Panc1 (cell line): ENCODE data around the gene XRCC4. TPM values are rescaled to one million over a fixed set of nuclear protein-coding genes. Genes with fewer than 3 reads are reported as not detected.

Experiments
- ATAC-seq: fragments of 200-7000 bp; cut with Tn5 transposase; 2 replicates; pipeline ENCODE4 v1.9.1; 2020; ENCODE audit warnings: mild to moderate bottlenecking, moderate library complexity
- BruUV-seq: library from RNA; stranded (reverse); fragments of 400-500 nt; replicated peaks from 2 replicates; lab custom pipeline; 2021; lab: Mats Ljungman, UMichigan
- CTCF ChIA-PET: fragments of 300-600 bp; sonication (Branson Sonifier 250); formaldehyde crosslinking; loops from one replicate; lab custom pipeline; 2022; ENCODE audit warnings: antibody characterized with exemption; lab: Charles Lee
- POLR2A ChIA-PET: fragments of 300-600 bp; sonication (Branson Sonifier 250); formaldehyde crosslinking; loops from one replicate; lab custom pipeline; 2022; ENCODE audit warnings: antibody characterized with exemption; lab: Charles Lee
- DNase-seq: peaks from one replicate; pipeline ENCODE4 v3.0.0-alpha.2; 2010; ENCODE audit warnings: low read depth, low spot score
- H3K27ac ChIP-seq: 2 replicates; pipeline ENCODE4 v1.5.1; 2011; ENCODE audit warnings: mild to moderate bottlenecking, low read length, inconsistent platforms
- H3K27me3 ChIP-seq: fragments of 200-500 bp; sonication (Bioruptor generic); 2 replicates; pipeline ENCODE4 v1.6.0; 2014; ENCODE audit warnings: low read length, inconsistent platforms; ENCODE audit not compliant: control insufficient read depth, insufficient read depth
- H3K36me3 ChIP-seq: fragments of 200-500 bp; sonication (Bioruptor generic); 2 replicates; pipeline ENCODE4 v1.5.1; 2014; ENCODE audit warnings: inconsistent platforms, mild to moderate bottlenecking, low read length, moderate library complexity; ENCODE audit not compliant: control insufficient read depth, insufficient read depth
- H3K4me1 ChIP-seq: 2 replicates; pipeline ENCODE4 v1.5.1; 2011; ENCODE audit warnings: inconsistent platforms, mild to moderate bottlenecking, low read length, moderate library complexity; ENCODE audit not compliant: control insufficient read depth, insufficient read depth
- H3K4me3 ChIP-seq, 2 experiments: 2 replicates each; pipeline ENCODE4 v1.5.1; 2011 to 2012; ENCODE audit warnings: low read depth in 2 of 2, low read length in 2 of 2, mild to moderate bottlenecking in 2 of 2, inconsistent platforms in 1 of 2, moderate library complexity in 1 of 2
- H3K9me3 ChIP-seq: fragments of 200-500 bp; sonication (Bioruptor generic); 2 replicates; pipeline ENCODE4 v1.5.1; 2014; ENCODE audit warnings: low read depth, mild to moderate bottlenecking, inconsistent platforms, low read length, moderate library complexity; ENCODE audit not compliant: control insufficient read depth, insufficient read depth
- POLR2AphosphoS5 ChIP-seq: IDR thresholded peaks from 2 replicates; pipeline ENCODE4 v1.6.1; 2012; ENCODE audit warnings: mild to moderate bottlenecking, low read depth, low read length, moderate library complexity
- SIN3A ChIP-seq: IDR thresholded peaks from 2 replicates; pipeline ENCODE4 v1.6.1; 2012; ENCODE audit warnings: low read depth, mild to moderate bottlenecking, low read length, moderate library complexity, borderline replicate concordance; ENCODE audit not compliant: insufficient read depth
- TCF7L2 ChIP-seq: IDR thresholded peaks from 2 replicates; pipeline ENCODE4 v1.6.1; 2011; ENCODE audit warnings: mild to moderate bottlenecking, low read depth, low read length, inconsistent platforms
- in situ Hi-C: cut with HindIII; loops from 2 replicates; pipeline ENCODE4 v1.10.0; 2016; ENCODE audit warnings: low sequenced_read_pairs, low pct_unique_long_range_greater_than_20kb
- intact Hi-C: fragments of 100-400 bp; cut with micrococcal nuclease; formaldehyde crosslinking; loops from one replicate; pipeline ENCODE4 v1.10.0; 2022; ENCODE audit not compliant: unreplicated experiment
- total RNA-seq: library from RNA; stranded (reverse); gene quantifications from one replicate; pipeline ENCODE4 v1.2.1, GENCODE V29; 2021; ENCODE audit not compliant: unreplicated experiment
- TF ChIP-seq, protein P1 (sequence below), 2 experiments: IDR thresholded peaks; 2 replicates each; pipeline ENCODE4 v1.6.1; 2011 to 2012; ENCODE audit warnings: low read depth in 2 of 2, control low read depth in 1 of 2, low read length in 1 of 2, mild to moderate bottlenecking in 1 of 2, moderate library complexity in 1 of 2; ENCODE audit not compliant: insufficient read depth in 1 of 2
- TF ChIP-seq, protein P2 (sequence below): fragments of 450-650 bp; IDR thresholded peaks from 2 replicates; pipeline ENCODE4 v1.5.1; 2017; ENCODE audit warnings: mild to moderate bottlenecking

XRCC4 gene
- total RNA-seq, 1 experiment from 2014 or later, result 12.5 TPM

DNA sequence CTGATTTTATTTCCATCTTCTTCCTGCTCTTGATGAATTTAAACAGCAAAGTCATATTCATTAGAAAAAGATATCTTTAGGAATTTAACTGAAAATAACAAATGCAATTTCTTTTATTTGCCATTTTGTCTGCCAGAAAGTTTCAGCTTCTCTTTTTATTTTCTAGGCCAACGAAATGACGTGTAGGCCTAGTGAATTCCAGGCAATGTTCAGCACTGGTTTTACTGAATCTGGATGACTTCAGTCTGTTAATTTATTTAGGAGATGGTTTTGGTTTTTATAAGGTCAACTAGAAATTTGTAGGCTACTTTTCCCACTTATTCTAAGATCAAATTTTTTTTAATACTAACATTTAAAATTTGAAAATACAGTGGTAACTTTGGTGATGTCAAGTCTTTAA is 265.1 kb downstream of the XRCC4 start:
- no TSS peak for BruUV-seq

DNA sequence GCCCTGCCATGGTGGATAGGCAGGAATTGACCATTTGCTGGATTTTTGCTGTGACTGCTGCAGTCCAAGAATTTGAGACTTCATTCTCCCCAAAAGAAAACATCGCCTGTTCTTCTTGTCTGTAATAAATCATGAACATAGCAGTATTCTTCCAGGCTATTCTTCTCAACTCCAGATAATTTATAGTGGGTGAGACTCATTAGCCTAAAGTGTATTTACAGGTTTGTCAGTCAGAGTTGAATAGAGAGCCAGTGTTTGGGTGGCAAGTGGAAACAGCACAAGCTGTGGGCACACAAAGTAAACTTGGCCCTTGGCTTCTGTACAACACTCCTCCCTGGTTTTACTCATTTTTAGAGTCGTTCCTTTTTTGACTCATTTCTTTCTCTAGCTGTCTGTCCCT is 266.0 kb downstream of the XRCC4 start:
- Histone ChIP-seq H3K36me3 (no peaks in the 10 kb centered on the region), H3K9me3 (peaks cover 5% of the 10 kb centered on the region; the same call in 1 of the 2 replicates), H3K27me3 (no peaks in the 10 kb centered on the region), H3K27ac (no peak overlapping the region), H3K4me3 (no peak overlapping the region), H3K4me1 (no peaks in the 10 kb centered on the region)
- in situ Hi-C loops, result no loop called here
- ChIA-PET POLR2A (no interaction called here), CTCF (interaction anchor here (0.7 kb wide), 1 partner anchor 46 kb away, joined by 3 read pairs; no protein-coding TSS in a partner anchor)
- DNase-seq (no peak), ATAC-seq (no peak)
- no TSS peak for BruUV-seq
- intact Hi-C loops, result no loop called here
- TF ChIP-seq SIN3A, result no peak
- TF ChIP-seq, protein P1, sequence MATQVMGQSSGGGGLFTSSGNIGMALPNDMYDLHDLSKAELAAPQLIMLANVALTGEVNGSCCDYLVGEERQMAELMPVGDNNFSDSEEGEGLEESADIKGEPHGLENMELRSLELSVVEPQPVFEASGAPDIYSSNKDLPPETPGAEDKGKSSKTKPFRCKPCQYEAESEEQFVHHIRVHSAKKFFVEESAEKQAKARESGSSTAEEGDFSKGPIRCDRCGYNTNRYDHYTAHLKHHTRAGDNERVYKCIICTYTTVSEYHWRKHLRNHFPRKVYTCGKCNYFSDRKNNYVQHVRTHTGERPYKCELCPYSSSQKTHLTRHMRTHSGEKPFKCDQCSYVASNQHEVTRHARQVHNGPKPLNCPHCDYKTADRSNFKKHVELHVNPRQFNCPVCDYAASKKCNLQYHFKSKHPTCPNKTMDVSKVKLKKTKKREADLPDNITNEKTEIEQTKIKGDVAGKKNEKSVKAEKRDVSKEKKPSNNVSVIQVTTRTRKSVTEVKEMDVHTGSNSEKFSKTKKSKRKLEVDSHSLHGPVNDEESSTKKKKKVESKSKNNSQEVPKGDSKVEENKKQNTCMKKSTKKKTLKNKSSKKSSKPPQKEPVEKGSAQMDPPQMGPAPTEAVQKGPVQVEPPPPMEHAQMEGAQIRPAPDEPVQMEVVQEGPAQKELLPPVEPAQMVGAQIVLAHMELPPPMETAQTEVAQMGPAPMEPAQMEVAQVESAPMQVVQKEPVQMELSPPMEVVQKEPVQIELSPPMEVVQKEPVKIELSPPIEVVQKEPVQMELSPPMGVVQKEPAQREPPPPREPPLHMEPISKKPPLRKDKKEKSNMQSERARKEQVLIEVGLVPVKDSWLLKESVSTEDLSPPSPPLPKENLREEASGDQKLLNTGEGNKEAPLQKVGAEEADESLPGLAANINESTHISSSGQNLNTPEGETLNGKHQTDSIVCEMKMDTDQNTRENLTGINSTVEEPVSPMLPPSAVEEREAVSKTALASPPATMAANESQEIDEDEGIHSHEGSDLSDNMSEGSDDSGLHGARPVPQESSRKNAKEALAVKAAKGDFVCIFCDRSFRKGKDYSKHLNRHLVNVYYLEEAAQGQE (IDR thresholded peaks at IDR 0.05; ENCODE audit: insufficient read depth in 1 of 2, low read depth in 2 of 2, low read length in 1 of 2), result no peak
- TF ChIP-seq, protein P2, sequence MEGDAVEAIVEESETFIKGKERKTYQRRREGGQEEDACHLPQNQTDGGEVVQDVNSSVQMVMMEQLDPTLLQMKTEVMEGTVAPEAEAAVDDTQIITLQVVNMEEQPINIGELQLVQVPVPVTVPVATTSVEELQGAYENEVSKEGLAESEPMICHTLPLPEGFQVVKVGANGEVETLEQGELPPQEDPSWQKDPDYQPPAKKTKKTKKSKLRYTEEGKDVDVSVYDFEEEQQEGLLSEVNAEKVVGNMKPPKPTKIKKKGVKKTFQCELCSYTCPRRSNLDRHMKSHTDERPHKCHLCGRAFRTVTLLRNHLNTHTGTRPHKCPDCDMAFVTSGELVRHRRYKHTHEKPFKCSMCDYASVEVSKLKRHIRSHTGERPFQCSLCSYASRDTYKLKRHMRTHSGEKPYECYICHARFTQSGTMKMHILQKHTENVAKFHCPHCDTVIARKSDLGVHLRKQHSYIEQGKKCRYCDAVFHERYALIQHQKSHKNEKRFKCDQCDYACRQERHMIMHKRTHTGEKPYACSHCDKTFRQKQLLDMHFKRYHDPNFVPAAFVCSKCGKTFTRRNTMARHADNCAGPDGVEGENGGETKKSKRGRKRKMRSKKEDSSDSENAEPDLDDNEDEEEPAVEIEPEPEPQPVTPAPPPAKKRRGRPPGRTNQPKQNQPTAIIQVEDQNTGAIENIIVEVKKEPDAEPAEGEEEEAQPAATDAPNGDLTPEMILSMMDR, result no peak
- no peak for TF ChIP-seq POLR2AphosphoS5
- TF ChIP-seq TCF7L2, result no peak

More for the DNA sequence above, 265.1 kb downstream of the XRCC4 start:
- H3K27ac ChIP-seq, result no peak overlapping the region
- no peaks in the 10 kb centered on the region for H3K36me3 ChIP-seq
- TF ChIP-seq TCF7L2 (no peak), SIN3A (no peak), POLR2AphosphoS5 (no peak)
- TF ChIP-seq, protein P1 (IDR thresholded peaks at IDR 0.05; ENCODE audit: insufficient read depth in 1 of 2, low read depth in 2 of 2, low read length in 1 of 2), result no peak
- TF ChIP-seq, protein P2, result no peak
- in situ Hi-C loops, result no loop called here
- H3K9me3 ChIP-seq, result peaks cover 5% of the 10 kb centered on the region; the same call in 1 of the 2 replicates
- H3K4me1 ChIP-seq, result no peaks in the 10 kb centered on the region
- H3K4me3 ChIP-seq, result no peak overlapping the region
- CTCF ChIA-PET, result no interaction called here
- intact Hi-C loops, result no loop called here
- no peak for DNase-seq
- ATAC-seq, result no peak
- POLR2A ChIA-PET, result no interaction called here
- no peaks in the 10 kb centered on the region for H3K27me3 ChIP-seq
